Testis (tissue), 2 donors: Measurements from ENCODE around the gene UNC93B1.
"Not testable (repeated sequence)": the region's sequence is repeated elsewhere in the genome, so short reads cannot be mapped to it uniquely, and the experiment has no call there.

Experiments used
- POLR2A ChIP-seq: fragments of 450-650 bp; IDR thresholded peaks from one replicate; pipeline ENCODE4 v1.6.1; 2017; ENCODE audit warnings: antibody characterized with exemption, mild to moderate bottlenecking, moderate library complexity
- TF ChIP-seq, protein P1 (sequence below), 3 experiments: fragments of 450-650 bp in 2 of 3; fragments of 200-600 bp in 1 of 3; sonication (generic) in 1 of 3; IDR thresholded peaks; one replicate each; pipeline ENCODE4 v1.5.1; 2016 to 2019; ENCODE audit warnings: antibody characterized with exemption in 3 of 3, mild to moderate bottlenecking in 2 of 3, moderate library complexity in 1 of 3

DNA sequence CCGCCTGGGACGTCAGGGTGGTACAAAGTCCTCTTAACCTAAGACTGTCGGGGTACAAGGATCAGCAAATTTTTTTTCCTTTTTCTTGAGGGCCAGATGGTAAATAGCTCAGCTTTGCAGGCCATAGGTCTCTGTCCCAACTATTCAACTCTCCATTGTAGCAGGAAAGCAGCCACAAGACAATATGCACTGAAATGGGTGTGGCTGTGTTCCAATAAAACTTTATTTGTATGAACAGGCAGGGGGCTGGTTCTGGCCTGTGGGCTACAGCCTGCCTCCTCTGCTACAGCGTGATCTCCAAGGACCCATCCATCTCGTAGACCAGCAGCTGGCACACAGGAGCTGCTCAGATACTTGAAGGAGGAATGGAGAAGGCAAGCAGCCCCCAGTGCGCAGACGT, 56.1 kb downstream of the UNC93B1 start:
- TF ChIP-seq, protein P1, sequence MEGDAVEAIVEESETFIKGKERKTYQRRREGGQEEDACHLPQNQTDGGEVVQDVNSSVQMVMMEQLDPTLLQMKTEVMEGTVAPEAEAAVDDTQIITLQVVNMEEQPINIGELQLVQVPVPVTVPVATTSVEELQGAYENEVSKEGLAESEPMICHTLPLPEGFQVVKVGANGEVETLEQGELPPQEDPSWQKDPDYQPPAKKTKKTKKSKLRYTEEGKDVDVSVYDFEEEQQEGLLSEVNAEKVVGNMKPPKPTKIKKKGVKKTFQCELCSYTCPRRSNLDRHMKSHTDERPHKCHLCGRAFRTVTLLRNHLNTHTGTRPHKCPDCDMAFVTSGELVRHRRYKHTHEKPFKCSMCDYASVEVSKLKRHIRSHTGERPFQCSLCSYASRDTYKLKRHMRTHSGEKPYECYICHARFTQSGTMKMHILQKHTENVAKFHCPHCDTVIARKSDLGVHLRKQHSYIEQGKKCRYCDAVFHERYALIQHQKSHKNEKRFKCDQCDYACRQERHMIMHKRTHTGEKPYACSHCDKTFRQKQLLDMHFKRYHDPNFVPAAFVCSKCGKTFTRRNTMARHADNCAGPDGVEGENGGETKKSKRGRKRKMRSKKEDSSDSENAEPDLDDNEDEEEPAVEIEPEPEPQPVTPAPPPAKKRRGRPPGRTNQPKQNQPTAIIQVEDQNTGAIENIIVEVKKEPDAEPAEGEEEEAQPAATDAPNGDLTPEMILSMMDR (IDR thresholded peaks at IDR 0.05): not testable (repeated sequence)
- not testable (repeated sequence) for TF ChIP-seq POLR2A
